Thymus (tissue), 2 donors: ENCODE data around the gene PROCA1. TPM values are rescaled to one million over a fixed set of nuclear protein-coding genes. Genes with fewer than 3 reads are reported as not detected.

Source experiments
- polyA plus RNA-seq: library from polyadenylated mRNA; stranded (reverse); fragments of 200-250 nt; gene quantifications from one replicate; pipeline ENCODE4 v1.2.3, GENCODE V29; 2013
- total RNA-seq: library from RNA; stranded (reverse); fragments of 120-200 nt; gene quantifications from one replicate; pipeline ENCODE4 v1.2.4, GENCODE V29; 2013
- donor health status: healthy.

PROCA1 gene
- total and polyA plus RNA-seq, 2 donors: 1.0 to 11.3 TPM

Other genes with a start within 250 kb of the PROCA1 start
- gene SLC13A2, start 238.2 kb downstream of the PROCA1 start, total RNA-seq: not detected
- 0.09 TPM for gene SLC13A2, start 238.2 kb downstream of the PROCA1 start, polyA plus RNA-seq
- 5.4 TPM for gene FOXN1, start 205.5 kb downstream of the PROCA1 start, total RNA-seq
- 6.5 TPM for gene FOXN1, start 205.5 kb downstream of the PROCA1 start, polyA plus RNA-seq
- 30.4 TPM for gene UNC119, start 159.3 kb downstream of the PROCA1 start, total RNA-seq
- 30.6 TPM for gene UNC119, start 159.3 kb downstream of the PROCA1 start, polyA plus RNA-seq
- 25.5 TPM for gene PIGS, start 140.4 kb downstream of the PROCA1 start, total RNA-seq
- gene PIGS, start 140.4 kb downstream of the PROCA1 start, polyA plus RNA-seq: 19.6 TPM
- 18.2 TPM for gene ALDOC, start 135.0 kb downstream of the PROCA1 start, total RNA-seq
- 10.6 TPM for gene ALDOC, start 135.0 kb downstream of the PROCA1 start, polyA plus RNA-seq
- gene SPAG5, start 112.9 kb downstream of the PROCA1 start, total RNA-seq: 46.0 TPM
- 19.4 TPM for gene SPAG5, start 112.9 kb downstream of the PROCA1 start, polyA plus RNA-seq
- gene RSKR, start 97.7 kb downstream of the PROCA1 start, total RNA-seq: 2.6 TPM
- 6.4 TPM for gene RSKR, start 97.7 kb downstream of the PROCA1 start, polyA plus RNA-seq
- 49.8 TPM for gene BLTP2, start 66.7 kb downstream of the PROCA1 start, total RNA-seq
- 18.6 TPM for gene BLTP2, start 66.7 kb downstream of the PROCA1 start, polyA plus RNA-seq
- 47.2 TPM for gene SDF2, start 50.0 kb downstream of the PROCA1 start, total RNA-seq
- gene SDF2, start 50.0 kb downstream of the PROCA1 start, polyA plus RNA-seq: 40.8 TPM
- 21.2 TPM for gene SUPT6H, start 49.7 kb downstream of the PROCA1 start, total RNA-seq
- 27.0 TPM for gene SUPT6H, start 49.7 kb downstream of the PROCA1 start, polyA plus RNA-seq
- gene RAB34, start 6.0 kb upstream of the PROCA1 start, total RNA-seq: 26.6 TPM
- gene RAB34, start 6.0 kb upstream of the PROCA1 start, polyA plus RNA-seq: 81.9 TPM
- gene RPL23A, start 8.1 kb upstream of the PROCA1 start, total RNA-seq: 1,968 TPM
- gene RPL23A, start 8.1 kb upstream of the PROCA1 start, polyA plus RNA-seq: 1,777 TPM
- 7.7 TPM for gene TLCD1, start 14.3 kb upstream of the PROCA1 start, total RNA-seq
- 9.2 TPM for gene TLCD1, start 14.3 kb upstream of the PROCA1 start, polyA plus RNA-seq
- 2.2 TPM for gene NEK8, start 16.9 kb upstream of the PROCA1 start, total RNA-seq
- gene NEK8, start 16.9 kb upstream of the PROCA1 start, polyA plus RNA-seq: 5.1 TPM
- 21.2 TPM for gene TRAF4, start 32.1 kb upstream of the PROCA1 start, total RNA-seq
- 29.3 TPM for gene TRAF4, start 32.1 kb upstream of the PROCA1 start, polyA plus RNA-seq
- gene FAM222B, start 130.9 kb upstream of the PROCA1 start, total RNA-seq: 2.5 TPM
- gene FAM222B, start 130.9 kb upstream of the PROCA1 start, polyA plus RNA-seq: 9.5 TPM
- gene ERAL1, start 143.1 kb upstream of the PROCA1 start, total RNA-seq: 19.7 TPM
- gene ERAL1, start 143.1 kb upstream of the PROCA1 start, polyA plus RNA-seq: 30.3 TPM
- 29.9 TPM for gene FLOT2, start 185.8 kb upstream of the PROCA1 start, total RNA-seq
- gene FLOT2, start 185.8 kb upstream of the PROCA1 start, polyA plus RNA-seq: 82.1 TPM
- 12.7 TPM for gene DHRS13, start 191.2 kb upstream of the PROCA1 start, total RNA-seq
- gene DHRS13, start 191.2 kb upstream of the PROCA1 start, polyA plus RNA-seq: 18.9 TPM
- 20.5 TPM for gene PHF12, start 239.6 kb upstream of the PROCA1 start, total RNA-seq
- 32.4 TPM for gene PHF12, start 239.6 kb upstream of the PROCA1 start, polyA plus RNA-seq